GM21723 (cell line): ENCODE measurements around the gene KRTAP2-4.
"Not testable (repeated sequence)": the region's sequence is repeated elsewhere in the genome, so short reads cannot be mapped to it uniquely, and the experiment has no call there.

Experiments used
- ATAC-seq: cut with Tn5 transposase; IDR thresholded peaks from one replicate; pipeline ENCODE4 v1.9.1; 2021; ENCODE audit warnings: mild to moderate bottlenecking, moderate library complexity; ENCODE audit not compliant: unreplicated experiment

KRTAP2-4 gene, protein sequence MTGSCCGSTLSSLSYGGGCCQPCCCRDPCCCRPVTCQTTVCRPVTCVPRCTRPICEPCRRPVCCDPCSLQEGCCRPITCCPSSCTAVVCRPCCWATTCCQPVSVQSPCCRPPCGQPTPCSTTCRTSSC

DNA sequence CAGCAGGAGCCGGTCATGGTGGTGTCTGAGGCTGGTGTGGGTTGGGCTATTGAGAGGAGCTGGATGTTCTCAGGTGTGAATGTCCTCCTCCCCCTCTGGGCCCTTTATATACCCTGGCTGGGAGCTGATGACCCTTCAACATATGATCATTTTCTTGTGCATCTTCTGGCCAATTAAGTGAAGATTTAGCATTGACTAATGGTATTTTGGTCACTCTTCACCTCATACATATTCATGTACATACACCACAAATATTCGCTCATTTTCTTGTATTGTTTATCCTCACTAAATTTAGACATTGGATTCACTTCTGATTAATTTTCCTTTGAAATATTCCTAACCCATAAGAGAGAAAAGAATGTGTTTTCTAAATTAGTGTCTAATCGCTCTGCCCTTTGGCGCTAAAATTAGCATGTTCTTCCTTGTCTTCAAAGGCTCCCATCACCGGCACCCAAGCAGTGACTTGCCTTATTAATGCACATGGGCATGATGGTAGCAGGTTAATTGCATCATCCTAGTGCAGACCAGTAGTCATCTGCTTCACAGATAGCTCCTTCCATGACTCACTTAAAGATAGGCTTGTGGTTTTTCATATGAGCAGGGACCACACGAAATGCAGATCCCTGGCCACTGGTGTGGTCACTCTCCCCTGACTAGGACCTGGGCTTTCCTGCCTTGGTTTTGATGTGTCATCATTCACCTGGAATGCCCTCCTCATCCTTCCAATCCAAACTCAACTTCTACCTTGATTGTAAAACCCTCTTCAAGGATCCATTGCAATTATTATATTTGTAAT is at the start of gene KRTAP2-4:
Gene KRTAP2-4 (minus strand): TSS at position 51 of the 796 bp plus-strand sequence. CDS start 34 bp downstream, at position 17.
- ATAC-seq, result no peak

DNA sequence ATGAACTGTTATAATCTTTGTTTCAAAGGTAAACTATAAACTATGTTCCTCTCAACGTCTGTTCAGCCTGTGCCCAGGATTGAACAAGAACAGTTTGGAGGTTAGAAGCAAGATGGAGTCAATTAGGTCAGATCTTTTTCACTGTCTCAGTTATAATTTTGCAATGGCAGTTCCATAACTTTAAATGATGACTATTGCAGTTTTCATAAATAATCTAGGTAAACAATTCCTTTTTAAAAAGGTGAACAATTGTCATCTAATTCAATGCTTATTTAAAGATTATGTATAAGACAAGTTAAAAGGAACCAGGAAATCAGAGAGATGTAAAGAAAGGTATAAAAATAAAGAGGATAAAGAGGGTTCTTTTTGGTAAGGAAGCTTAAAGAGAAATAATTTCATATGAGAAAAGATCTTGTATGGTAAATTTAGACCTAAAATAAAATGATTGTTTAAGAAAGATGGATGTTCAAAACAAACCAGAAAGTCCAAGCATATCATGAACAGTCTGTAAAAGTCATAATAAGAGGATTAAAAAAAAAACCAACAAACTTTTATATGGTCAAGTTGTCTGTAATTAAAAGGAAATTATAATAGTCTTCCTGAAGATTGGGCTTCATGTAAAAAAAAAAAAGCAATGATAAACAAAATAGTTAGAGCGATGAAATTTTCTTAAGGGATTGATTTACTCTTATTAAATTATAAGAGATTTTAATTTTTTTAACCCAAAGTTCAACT is 45.6 kb upstream of the KRTAP2-4 start:
- no peak for ATAC-seq

DNA sequence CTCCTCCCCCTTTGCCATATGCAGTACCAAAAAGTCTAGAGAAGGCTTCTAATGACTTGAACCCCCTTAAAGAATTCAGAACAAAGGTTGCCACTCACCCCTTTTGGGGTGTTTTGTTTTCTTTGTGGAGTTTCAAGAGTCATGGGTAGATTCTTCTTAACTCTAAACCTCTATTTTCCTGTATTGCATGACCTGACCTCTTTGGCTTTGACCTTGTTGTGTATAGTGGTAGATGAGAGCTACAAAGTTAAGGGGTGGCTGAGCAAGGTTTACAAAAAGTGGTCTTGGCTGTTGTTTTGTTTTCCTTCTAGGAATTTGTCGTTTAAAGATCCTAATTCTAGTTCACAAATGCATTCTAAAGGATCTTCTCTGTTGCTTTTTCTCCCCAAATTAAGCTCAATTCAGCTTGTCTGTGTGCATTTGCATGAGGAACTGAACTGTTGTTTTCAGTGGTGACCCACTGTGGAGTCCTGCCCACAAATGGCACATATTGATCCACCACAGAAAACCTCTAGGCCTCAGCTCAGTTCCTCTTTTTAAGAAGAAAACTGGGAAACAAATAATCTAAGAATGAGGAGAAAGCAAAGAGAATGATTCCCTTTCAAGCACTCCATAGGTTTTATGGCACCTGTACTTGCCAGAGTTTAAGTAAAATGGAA is 43.2 kb upstream of the KRTAP2-4 start:
- ATAC-seq, result not testable (repeated sequence)

DNA sequence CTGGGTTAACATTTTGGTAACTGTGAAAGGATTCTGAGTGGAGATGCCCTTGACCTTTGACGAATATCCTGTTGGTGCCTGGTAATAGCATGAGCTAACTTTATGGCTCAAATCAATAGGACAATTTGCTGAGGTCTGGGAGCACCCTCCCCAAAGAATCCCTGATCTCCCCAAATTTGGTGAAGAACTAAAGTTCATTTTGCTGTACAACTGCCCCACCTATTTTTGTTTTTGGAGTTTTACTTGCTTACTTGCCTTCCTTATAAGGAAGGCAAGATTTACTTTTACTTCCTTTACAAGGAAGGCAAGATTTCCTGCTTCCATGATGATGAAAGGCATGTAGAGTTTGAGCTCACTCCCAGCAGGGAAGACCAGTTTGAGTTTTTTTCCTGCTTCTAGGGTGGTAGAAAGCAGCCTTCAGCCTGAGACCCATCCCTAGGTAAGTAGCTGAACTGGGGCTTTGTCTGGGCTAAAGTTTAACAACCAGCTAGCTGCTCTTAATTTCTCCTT is 42.3 kb upstream of the KRTAP2-4 start:
- ATAC-seq, result no peak

DNA sequence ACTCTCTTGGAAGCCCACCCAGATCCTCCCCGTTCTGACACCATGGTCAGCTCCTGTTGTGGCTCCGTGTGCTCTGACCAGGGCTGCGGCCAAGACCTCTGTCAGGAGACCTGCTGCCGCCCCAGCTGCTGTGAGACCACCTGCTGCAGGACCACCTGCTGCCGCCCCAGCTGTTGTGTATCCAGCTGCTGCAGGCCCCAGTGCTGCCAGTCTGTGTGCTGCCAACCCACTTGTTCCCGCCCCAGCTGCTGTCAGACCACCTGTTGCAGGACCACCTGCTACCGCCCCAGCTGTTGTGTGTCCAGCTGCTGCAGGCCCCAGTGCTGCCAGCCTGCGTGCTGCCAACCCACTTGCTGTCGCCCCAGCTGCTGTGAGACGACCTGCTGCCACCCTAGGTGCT is 39.7 kb upstream of the KRTAP2-4 start, which contains the start of gene KRTAP4-9:
Gene KRTAP4-9 (plus strand): TSS at position 43 of the 400 bp plus-strand sequence. CDS start 0 bp downstream, at position 43.
- ATAC-seq, result not testable (repeated sequence)

DNA sequence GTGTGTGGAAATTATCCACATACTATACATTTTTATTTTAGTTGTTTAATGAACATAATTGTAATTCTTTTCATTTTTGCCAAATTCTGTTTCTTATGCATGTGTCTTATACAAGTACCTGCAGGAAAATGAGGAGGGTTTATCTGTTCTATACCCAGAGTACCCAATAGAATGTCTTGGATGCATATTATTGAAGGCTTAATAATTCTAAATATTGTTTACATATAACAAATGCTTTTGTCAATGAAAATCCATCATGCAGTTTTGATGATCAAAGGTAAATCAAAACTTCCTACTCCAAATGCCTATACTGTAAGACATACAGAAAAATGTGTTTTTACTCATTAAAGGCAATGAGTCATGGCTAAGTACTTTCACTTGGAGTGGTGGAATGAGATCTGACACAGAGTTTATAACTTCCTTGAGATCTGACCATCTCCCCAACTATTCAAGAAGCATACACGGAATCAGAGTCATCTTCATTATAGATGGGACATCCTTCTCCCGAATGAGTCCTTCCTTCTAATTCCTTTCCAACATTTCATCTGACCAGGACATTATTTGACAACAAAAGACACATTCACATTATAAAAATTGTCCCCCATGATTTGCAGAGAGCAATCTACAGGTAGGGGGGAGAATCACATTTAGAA is 38.8 kb upstream of the KRTAP2-4 start:
- ATAC-seq, result not testable (repeated sequence)

DNA sequence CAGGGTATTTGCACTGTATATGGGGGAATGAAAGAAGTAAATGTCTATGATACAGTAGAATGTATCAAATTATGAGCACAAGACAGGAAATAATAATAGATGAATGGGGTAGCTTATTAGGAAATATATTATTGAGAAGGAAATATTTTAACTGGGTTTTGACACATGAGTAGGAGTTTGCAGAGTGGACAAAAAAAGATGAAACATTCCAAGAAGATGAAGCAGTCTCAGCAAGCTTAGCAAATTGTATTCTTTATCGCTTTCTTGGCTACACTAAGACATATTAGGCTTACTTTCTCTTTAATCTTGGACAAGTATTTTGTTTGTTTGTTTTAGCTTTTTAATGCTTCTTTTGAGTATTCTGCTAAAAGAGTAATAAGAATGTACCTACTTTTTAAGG is 38.2 kb upstream of the KRTAP2-4 start:
- ATAC-seq, result no peak

DNA sequence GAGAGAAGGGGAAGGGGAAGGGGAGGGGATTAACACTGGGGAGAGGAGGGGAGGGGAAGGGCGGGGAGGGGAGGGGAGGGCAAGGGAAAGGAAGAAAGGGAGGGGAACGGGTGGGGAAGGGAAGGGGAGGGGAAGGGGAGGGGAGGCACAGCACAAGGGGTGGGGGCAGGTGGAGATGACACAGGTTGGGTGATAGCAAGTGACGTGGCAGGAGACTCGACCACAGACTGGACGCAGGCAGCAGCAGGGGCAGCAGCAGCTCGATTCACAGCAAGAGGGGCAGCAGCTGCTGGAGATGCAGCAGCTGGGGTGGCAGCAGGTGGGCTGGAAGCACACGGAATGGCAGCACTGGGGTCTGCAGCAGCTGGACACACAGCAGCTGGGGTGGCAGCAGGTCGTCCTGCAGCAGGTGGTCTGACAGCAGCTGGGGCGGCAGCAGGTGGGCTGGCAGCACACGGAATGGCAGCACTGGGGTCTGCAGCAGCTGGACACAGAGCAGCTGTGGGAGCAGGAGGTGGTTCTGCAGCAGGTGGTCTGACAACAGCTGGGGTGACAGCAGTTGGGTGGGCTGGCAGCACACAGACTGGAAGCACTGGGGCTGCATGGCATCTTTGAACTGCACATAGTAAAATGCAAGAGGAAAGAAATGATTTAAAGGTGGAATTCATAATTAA is 36.0 kb upstream of the KRTAP2-4 start, which contains the start of gene KRTAP4-16:
Gene KRTAP4-16 (minus strand): TSS at position 624 of the 674 bp plus-strand sequence. CDS start 0 bp downstream, at position 624.
- no peak for ATAC-seq

DNA sequence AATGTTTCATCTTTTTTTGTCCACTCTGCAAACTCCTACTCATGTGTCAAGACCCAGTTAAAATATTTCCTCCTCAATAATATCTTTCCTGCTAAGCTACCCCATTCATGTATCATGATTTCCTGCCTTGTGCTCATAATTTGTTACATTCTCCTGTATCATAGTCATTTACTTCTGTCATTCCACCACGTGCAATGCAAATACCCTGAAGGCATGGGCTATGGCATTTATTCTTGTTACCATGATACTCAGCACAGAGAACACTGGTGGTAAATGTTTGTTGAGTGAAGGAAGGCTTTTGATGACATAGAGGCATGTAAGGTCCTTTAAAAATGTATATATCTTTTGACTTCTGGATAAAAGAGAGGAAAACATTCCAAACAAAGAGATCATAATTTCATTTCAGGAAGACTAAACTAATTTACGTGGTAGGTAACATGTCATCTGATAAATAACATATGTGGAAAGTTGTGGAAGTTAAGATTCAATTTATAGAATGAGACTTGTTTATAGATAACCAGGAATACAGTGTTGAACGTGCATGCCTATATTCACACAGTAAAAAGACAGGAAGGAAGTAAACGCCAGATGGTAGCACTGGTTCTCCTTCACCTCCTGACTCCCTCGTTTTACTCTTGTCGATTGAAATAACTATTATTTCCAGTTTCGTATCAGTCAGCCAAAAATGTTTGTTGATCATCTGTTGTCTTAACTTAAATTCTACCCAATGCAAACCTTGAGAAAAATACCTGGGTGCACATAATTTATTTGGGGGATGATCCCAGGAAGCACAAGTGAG is 34.2 kb upstream of the KRTAP2-4 start:
- ATAC-seq, result not testable (repeated sequence)

DNA sequence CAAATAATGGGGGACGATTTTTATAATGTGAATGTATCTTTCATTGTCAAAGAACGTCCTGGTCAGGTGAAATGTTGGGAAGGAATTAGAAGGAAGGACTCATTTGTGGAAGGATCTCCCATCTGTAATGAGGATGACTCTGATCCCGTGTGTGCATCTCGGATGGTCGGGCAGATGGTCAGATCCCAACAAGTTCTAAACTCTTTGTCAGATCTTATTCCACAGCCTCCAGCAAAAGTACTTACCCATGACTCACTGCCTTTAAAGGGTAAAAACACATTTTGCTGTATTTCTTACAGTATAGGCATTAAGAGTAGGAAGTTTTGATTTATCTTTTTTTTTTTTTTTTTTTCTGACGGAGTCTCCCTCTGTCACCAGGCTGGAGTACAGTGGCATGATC is 32.8 kb upstream of the KRTAP2-4 start:
- no peak for ATAC-seq

DNA sequence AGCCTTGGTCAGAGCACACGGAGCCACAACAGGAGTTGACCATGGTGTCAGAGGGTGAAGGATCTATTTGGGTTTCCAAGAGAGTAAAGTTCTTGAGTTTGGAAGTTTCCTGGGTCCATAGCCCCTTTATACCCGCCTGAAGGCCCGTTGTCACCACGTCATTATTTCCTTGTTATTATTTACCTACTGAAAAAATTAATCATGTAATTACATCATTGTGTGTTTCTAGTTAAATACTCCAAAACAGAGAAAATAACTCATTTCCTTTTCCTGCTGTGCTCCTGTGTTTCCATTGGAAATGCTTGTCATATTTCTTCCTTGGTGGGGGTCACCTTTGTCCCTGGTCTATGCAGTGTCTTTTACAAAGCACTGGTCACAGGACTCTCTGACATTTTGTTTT is 32.4 kb upstream of the KRTAP2-4 start, which contains the start of gene KRTAP4-8:
Gene KRTAP4-8 (minus strand): TSS at position 101 of the 400 bp plus-strand sequence. CDS start 58 bp downstream, at position 43.
- ATAC-seq, result no peak

DNA sequence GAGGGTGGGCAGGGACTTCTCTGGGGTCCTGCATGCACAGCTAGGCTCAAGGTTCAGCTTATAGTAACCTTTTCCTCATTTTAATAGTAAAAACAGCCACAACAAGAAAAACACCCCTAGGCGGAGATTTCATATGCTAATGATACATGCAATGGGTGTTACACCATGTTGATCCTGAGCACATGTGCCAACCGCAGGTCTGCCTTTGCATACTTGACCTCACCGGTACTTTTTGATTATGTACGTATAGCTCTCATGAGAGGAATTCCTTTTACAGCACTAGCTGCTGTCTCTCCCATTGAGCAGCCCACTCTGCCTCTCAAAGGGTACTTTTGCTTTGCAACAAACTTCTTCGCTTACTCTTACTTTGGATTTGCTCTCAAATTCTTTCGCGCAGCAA is 30.4 kb upstream of the KRTAP2-4 start:
- ATAC-seq, result no peak

DNA sequence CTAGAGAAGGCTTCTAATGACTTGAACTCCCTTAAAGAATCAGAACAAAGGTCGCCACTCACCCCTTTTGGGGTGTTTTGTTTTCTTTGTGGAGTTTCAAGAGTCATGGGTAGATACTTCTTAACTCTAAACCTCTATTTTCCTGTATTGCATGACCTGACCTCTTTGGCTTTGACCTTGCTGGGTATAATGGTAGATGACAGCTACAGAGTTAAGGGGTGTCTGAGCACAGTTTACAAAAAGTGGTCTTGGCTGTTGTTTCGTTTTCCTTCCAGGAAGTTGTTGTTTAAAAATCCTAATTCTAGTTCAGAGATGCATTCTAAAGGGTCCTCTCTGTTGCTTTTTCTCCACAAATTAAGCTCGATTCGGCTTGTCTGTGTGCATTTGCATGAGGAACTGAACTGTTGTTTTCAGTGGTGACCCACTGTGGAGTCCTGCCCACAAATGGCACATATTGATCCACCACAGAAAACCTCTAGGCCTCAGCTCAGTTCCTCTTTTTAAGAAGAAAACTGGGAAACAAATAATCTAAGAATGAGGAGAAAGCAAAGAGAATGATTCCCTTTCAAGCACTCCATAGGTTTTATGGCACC is 23.2 kb upstream of the KRTAP2-4 start:
- ATAC-seq, result not testable (repeated sequence)

DNA sequence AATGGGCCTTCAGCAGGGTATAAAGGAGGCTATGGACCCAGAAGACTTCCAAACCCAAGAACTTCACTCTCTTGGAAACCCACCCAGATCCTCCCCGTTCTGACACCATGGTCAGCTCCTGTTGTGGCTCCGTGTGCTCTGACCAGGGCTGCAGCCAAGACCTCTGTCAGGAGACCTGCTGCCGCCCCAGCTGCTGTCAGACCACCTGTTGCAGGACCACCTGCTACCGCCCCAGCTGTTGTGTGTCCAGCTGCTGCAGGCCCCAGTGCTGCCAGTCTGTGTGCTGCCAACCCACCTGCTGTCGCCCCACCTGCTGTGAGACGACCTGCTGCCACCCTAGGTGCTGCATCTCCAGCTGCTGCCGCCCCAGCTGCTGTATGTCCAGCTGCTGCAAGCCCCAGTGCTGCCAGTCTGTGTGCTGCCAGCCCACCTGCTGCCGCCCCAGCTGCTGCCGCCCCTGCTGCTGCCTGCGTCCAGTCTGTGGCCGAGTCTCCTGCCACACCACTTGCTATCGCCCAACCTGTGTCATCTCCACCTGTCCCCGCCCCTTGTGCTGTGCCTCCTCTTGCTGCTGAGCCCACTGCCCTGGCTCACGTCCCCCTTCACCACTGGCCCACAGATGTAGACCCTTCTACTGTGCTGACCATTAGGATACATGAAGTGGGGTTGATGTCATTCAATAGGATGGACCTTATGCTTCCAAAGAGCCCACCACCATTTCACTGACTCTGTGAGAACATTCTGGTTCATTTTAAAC is 18.6 kb upstream of the KRTAP2-4 start, which contains the start of gene KRTAP4-7:
Gene KRTAP4-7 (plus strand): TSS at position 51 of the 757 bp plus-strand sequence. CDS start 57 bp downstream, at position 108.
- ATAC-seq, result not testable (repeated sequence)

DNA sequence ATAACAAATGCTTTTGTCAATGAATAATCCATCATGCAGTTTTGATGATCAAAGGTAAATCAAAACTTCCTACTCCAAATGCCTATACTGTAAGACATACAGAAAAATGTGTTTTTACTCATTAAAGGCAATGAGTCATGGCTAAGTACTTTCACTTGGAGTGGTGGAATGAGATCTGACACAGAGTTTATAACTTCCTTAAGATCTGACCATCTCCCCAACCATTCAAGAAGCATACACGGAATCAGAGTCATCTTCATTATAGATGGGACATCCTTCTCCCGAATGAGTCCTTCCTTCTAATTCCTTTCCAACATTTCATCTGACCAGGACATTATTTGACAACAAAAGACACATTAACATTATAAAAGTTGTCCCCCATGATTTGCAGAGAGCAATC is 17.7 kb upstream of the KRTAP2-4 start:
- ATAC-seq, result not testable (repeated sequence)

DNA sequence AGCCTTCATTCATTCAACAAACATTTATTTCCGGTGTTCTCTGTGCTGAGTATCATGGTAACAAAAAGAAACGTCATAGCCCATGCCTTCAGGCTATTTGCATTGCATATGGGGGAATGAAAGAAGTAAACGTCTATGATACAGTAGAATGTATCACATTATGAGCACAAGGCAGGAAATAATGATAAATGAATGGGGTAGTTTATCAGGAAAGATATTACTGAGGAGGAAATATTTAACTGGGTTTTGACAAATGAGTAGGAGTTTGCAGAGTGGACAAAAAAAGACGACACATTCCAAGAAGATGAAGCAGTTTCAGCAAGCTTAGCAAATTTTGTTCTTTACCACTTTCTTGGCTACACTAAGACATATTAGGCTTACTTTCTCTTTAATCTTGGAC is 16.9 kb upstream of the KRTAP2-4 start:
- no peak for ATAC-seq

DNA sequence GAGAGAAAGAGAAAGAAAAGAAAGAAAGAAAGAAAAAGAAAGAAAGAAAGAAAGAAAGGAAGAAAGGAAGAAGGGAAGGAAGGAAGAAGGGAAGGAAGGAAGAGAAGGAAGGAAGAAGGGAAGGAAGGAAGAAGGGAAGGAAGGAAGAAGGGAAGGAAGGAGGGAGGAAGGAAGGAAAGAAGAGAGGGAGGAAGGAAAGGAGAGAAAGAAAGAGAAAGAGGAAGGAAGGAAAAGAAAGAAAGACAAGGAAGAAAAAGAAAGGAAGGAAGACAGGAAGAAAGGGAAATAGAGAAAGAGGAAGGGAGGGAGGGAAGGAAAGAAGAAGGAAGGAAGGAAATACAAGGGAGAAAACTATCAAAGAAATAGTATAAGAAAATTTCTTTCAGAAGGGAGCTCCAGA is 11.1 kb upstream of the KRTAP2-4 start:
- no peak for ATAC-seq
